Panc1 (cell line): ENCODE results near the gene C7. TPM values are rescaled to one million over a fixed set of nuclear protein-coding genes. Genes with fewer than 3 reads are reported as not detected.

ENCODE experiments used
- ATAC-seq: fragments of 200-7000 bp; cut with Tn5 transposase; 2 replicates; pipeline ENCODE4 v1.9.1; 2020; ENCODE audit warnings: mild to moderate bottlenecking, moderate library complexity
- BruUV-seq: library from RNA; stranded (reverse); fragments of 400-500 nt; replicated peaks from 2 replicates; lab custom pipeline; 2021; lab: Mats Ljungman, UMichigan
- CTCF ChIA-PET: fragments of 300-600 bp; sonication (Branson Sonifier 250); formaldehyde crosslinking; loops from one replicate; lab custom pipeline; 2022; ENCODE audit warnings: antibody characterized with exemption; lab: Charles Lee
- POLR2A ChIA-PET: fragments of 300-600 bp; sonication (Branson Sonifier 250); formaldehyde crosslinking; loops from one replicate; lab custom pipeline; 2022; ENCODE audit warnings: antibody characterized with exemption; lab: Charles Lee
- DNase-seq: peaks from one replicate; pipeline ENCODE4 v3.0.0-alpha.2; 2010; ENCODE audit warnings: low read depth, low spot score
- H3K27ac ChIP-seq: 2 replicates; pipeline ENCODE4 v1.5.1; 2011; ENCODE audit warnings: mild to moderate bottlenecking, low read length, inconsistent platforms
- H3K27me3 ChIP-seq: fragments of 200-500 bp; sonication (Bioruptor generic); 2 replicates; pipeline ENCODE4 v1.6.0; 2014; ENCODE audit warnings: low read length, inconsistent platforms; ENCODE audit not compliant: control insufficient read depth, insufficient read depth
- H3K36me3 ChIP-seq: fragments of 200-500 bp; sonication (Bioruptor generic); 2 replicates; pipeline ENCODE4 v1.5.1; 2014; ENCODE audit warnings: inconsistent platforms, mild to moderate bottlenecking, low read length, moderate library complexity; ENCODE audit not compliant: control insufficient read depth, insufficient read depth
- H3K4me1 ChIP-seq: 2 replicates; pipeline ENCODE4 v1.5.1; 2011; ENCODE audit warnings: inconsistent platforms, mild to moderate bottlenecking, low read length, moderate library complexity; ENCODE audit not compliant: control insufficient read depth, insufficient read depth
- H3K4me3 ChIP-seq, 2 experiments: 2 replicates each; pipeline ENCODE4 v1.5.1; 2011 to 2012; ENCODE audit warnings: low read depth in 2 of 2, low read length in 2 of 2, mild to moderate bottlenecking in 2 of 2, inconsistent platforms in 1 of 2, moderate library complexity in 1 of 2
- H3K9me3 ChIP-seq: fragments of 200-500 bp; sonication (Bioruptor generic); 2 replicates; pipeline ENCODE4 v1.5.1; 2014; ENCODE audit warnings: low read depth, mild to moderate bottlenecking, inconsistent platforms, low read length, moderate library complexity; ENCODE audit not compliant: control insufficient read depth, insufficient read depth
- CTCF ChIP-seq: fragments of 450-650 bp; IDR thresholded peaks from 2 replicates; pipeline ENCODE4 v1.5.1; 2017; ENCODE audit warnings: mild to moderate bottlenecking
- POLR2AphosphoS5 ChIP-seq: IDR thresholded peaks from 2 replicates; pipeline ENCODE4 v1.6.1; 2012; ENCODE audit warnings: mild to moderate bottlenecking, low read depth, low read length, moderate library complexity
- REST ChIP-seq, 2 experiments: IDR thresholded peaks; 2 replicates each; pipeline ENCODE4 v1.6.1; 2011 to 2012; ENCODE audit warnings: low read depth in 2 of 2, control low read depth in 1 of 2, low read length in 1 of 2, mild to moderate bottlenecking in 1 of 2, moderate library complexity in 1 of 2; ENCODE audit not compliant: insufficient read depth in 1 of 2
- SIN3A ChIP-seq: IDR thresholded peaks from 2 replicates; pipeline ENCODE4 v1.6.1; 2012; ENCODE audit warnings: low read depth, mild to moderate bottlenecking, low read length, moderate library complexity, borderline replicate concordance; ENCODE audit not compliant: insufficient read depth
- TCF7L2 ChIP-seq: IDR thresholded peaks from 2 replicates; pipeline ENCODE4 v1.6.1; 2011; ENCODE audit warnings: mild to moderate bottlenecking, low read depth, low read length, inconsistent platforms
- in situ Hi-C: cut with HindIII; loops from 2 replicates; pipeline ENCODE4 v1.10.0; 2016; ENCODE audit warnings: low sequenced_read_pairs, low pct_unique_long_range_greater_than_20kb
- intact Hi-C: fragments of 100-400 bp; cut with micrococcal nuclease; formaldehyde crosslinking; loops from one replicate; pipeline ENCODE4 v1.10.0; 2022; ENCODE audit not compliant: unreplicated experiment
- total RNA-seq: library from RNA; stranded (reverse); gene quantifications from one replicate; pipeline ENCODE4 v1.2.1, GENCODE V29; 2021; ENCODE audit not compliant: unreplicated experiment

C7 gene
- total RNA-seq, 1 experiment from 2014 or later: 1.4 TPM

DNA sequence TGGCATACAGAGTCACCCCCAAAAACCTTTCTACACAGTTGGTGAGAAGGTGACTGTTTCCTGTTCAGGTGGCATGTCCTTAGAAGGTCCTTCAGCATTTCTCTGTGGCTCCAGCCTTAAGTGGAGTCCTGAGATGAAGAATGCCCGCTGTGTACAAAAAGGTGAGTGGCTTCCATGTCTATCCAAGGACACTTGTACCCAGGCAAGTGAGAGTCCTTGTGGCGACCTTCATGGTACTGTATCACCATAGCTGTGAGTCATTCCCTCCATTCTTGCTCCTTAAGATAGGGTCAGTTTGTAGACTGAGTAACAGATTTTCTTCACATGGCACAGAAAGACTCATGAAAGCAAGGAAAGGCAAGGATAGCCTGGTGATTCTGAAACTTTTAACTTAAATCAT is 63.1 kb downstream of the C7 start:
- BruUV-seq: no TSS peak
- no peaks in the 10 kb centered on the region for H3K9me3 ChIP-seq
- CTCF ChIA-PET: no interaction called here
- no peaks in the 10 kb centered on the region for H3K36me3 ChIP-seq
- DNase-seq (no peak), ATAC-seq (no peak)
- no peaks in the 10 kb centered on the region for H3K4me1 ChIP-seq
- no peaks in the 10 kb centered on the region for H3K27me3 ChIP-seq
- H3K27ac ChIP-seq: no peak overlapping the region
- POLR2A ChIA-PET: no interaction called here
- TF ChIP-seq CTCF: no peak
- TF ChIP-seq REST (IDR thresholded peaks at IDR 0.05; ENCODE audit: insufficient read depth in 1 of 2, low read depth in 2 of 2, low read length in 1 of 2): no peak
- TF ChIP-seq POLR2AphosphoS5: no peak
- TF ChIP-seq SIN3A: no peak
- TF ChIP-seq TCF7L2: no peak
- intact Hi-C loops (no loop called here), in situ Hi-C loops (no loop called here)
- H3K4me3 ChIP-seq: no peak overlapping the region

- no TSS peak for BruUV-seq
- H3K9me3 ChIP-seq: no peaks in the 10 kb centered on the region
- in situ Hi-C loops: no loop called here
- H3K4me3 ChIP-seq: no peak overlapping the region
- ATAC-seq: no peak
- no peaks in the 10 kb centered on the region for H3K27me3 ChIP-seq
- DNase-seq: no peak
- ChIA-PET CTCF (no interaction called here), POLR2A (interaction anchor here (0.6 kb wide), 1 partner anchor 1276 kb away, joined by 10 read pairs; no protein-coding TSS in a partner anchor)
- H3K27ac ChIP-seq: no peak overlapping the region
- TF ChIP-seq CTCF (no peak), SIN3A (no peak), POLR2AphosphoS5 (no peak)
- intact Hi-C loops: no loop called here
- H3K4me1 ChIP-seq: no peaks in the 10 kb centered on the region
- no peaks in the 10 kb centered on the region for H3K36me3 ChIP-seq
These were observed 64.2 kb downstream of the C7 start for GRCh38 chr5:40973364-40974004.
